ENCODE measurements around the gene CTSC.

Gene CTSC

GRCh38 chr11:88377646-88378045, 40.1 kb upstream of the CTSC start:
- TF ChIP-seq EZH2phosphoT487 (conservative IDR thresholded peaks at IDR 0.05; ENCODE audit: low read length) (no peak), CTCF (IDR thresholded peaks at IDR 0.05; ENCODE audit: insufficient read depth, low read length, poor library complexity, severe bottlenecking) (no peak)

GRCh38 chr11:88377144-88377543, 39.6 kb upstream of the CTSC start:
- Histone ChIP-seq H2AFZ (ENCODE audit: low read depth, low read length, severe bottlenecking) (no peak overlapping the region), H3K27ac (ENCODE audit: low read depth, low read length) (no peak overlapping the region), H4K20me1 (ENCODE audit: low read depth, low read length) (no peaks in the 10 kb centered on the region), H3K9ac (ENCODE audit: low read length) (no peak overlapping the region), H3K4me2 (ENCODE audit: low read depth, low read length, poor library complexity, severe bottlenecking) (no peak overlapping the region), H3K79me2 (ENCODE audit: insufficient read depth, low read length) (no peaks in the 10 kb centered on the region), H3K4me3 (ENCODE audit: insufficient read depth, low read length, poor library complexity, severe bottlenecking) (no peak overlapping the region), H3F3A (ENCODE audit: insufficient read depth) (no peaks in the 10 kb centered on the region), H3K36me3 (ENCODE audit: low read length) (no peaks in the 10 kb centered on the region), H3K9me3 (ENCODE audit: insufficient read depth, low read length) (no peaks in the 10 kb centered on the region), H3K9me2 (replicated peaks; ENCODE audit: insufficient read depth, low read length) (no peaks in the 10 kb centered on the region), H3K27me3 (ENCODE audit: low read length) (no peaks in the 10 kb centered on the region)
- TF ChIP-seq CTCF (IDR thresholded peaks at IDR 0.05; ENCODE audit: insufficient read depth, low read length, poor library complexity, severe bottlenecking) (no peak), EZH2phosphoT487 (conservative IDR thresholded peaks at IDR 0.05; ENCODE audit: low read length) (no peak)

More at GRCh38 chr11:88377646-88378045, 40.1 kb upstream of the CTSC start:
- no peak overlapping the region for H3K4me3 ChIP-seq (ENCODE audit: insufficient read depth, low read length, poor library complexity, severe bottlenecking)
- H3K36me3 ChIP-seq (ENCODE audit: low read length), result no peaks in the 10 kb centered on the region
- H3K27me3 ChIP-seq (ENCODE audit: low read length), result no peaks in the 10 kb centered on the region
- no peaks in the 10 kb centered on the region for H3K79me2 ChIP-seq (ENCODE audit: insufficient read depth, low read length)
- H4K20me1 ChIP-seq (ENCODE audit: low read depth, low read length), result no peaks in the 10 kb centered on the region
- H2AFZ ChIP-seq (ENCODE audit: low read depth, low read length, severe bottlenecking), result no peak overlapping the region
- H3K27ac ChIP-seq (ENCODE audit: low read depth, low read length), result no peak overlapping the region
- no peaks in the 10 kb centered on the region for H3K9me2 ChIP-seq (replicated peaks; ENCODE audit: insufficient read depth, low read length)
- H3F3A ChIP-seq (ENCODE audit: insufficient read depth), result no peaks in the 10 kb centered on the region
- H3K9me3 ChIP-seq (ENCODE audit: insufficient read depth, low read length), result no peaks in the 10 kb centered on the region
- H3K9ac ChIP-seq (ENCODE audit: low read length), result no peak overlapping the region
- H3K4me2 ChIP-seq (ENCODE audit: low read depth, low read length, poor library complexity, severe bottlenecking), result no peak overlapping the region

- Histone ChIP-seq H3K27me3 (ENCODE audit: low read length) (no peaks in the 10 kb centered on the region), H3K9ac (ENCODE audit: low read length) (no peak overlapping the region), H3K36me3 (ENCODE audit: low read length) (no peaks in the 10 kb centered on the region), H3K79me2 (ENCODE audit: insufficient read depth, low read length) (no peaks in the 10 kb centered on the region), H4K20me1 (ENCODE audit: low read depth, low read length) (no peaks in the 10 kb centered on the region), H3K27ac (ENCODE audit: low read depth, low read length) (no peak overlapping the region), H3K4me2 (ENCODE audit: low read depth, low read length, poor library complexity, severe bottlenecking) (no peak overlapping the region), H3K9me2 (replicated peaks; ENCODE audit: insufficient read depth, low read length) (no peaks in the 10 kb centered on the region), H3F3A (ENCODE audit: insufficient read depth) (no peaks in the 10 kb centered on the region), H3K9me3 (ENCODE audit: insufficient read depth, low read length) (no peaks in the 10 kb centered on the region), H3K4me3 (ENCODE audit: insufficient read depth, low read length, poor library complexity, severe bottlenecking) (no peak overlapping the region), H2AFZ (ENCODE audit: low read depth, low read length, severe bottlenecking) (no peak overlapping the region)
- TF ChIP-seq CTCF (IDR thresholded peaks at IDR 0.05; ENCODE audit: insufficient read depth, low read length, poor library complexity, severe bottlenecking) (no peak), EZH2phosphoT487 (conservative IDR thresholded peaks at IDR 0.05; ENCODE audit: low read length) (no peak)
Observed at GRCh38 chr11:88375927-88376470, 38.5 kb upstream of the CTSC start.
